HFF-Myc (cell line): ENCODE data around the gene DDX4.
"Not testable (repeated sequence)": the region's sequence is repeated elsewhere in the genome, so short reads cannot be mapped to it uniquely, and the experiment has no call there.

Source experiments
- DNase-seq: peaks from one replicate; pipeline ENCODE4 v3.0.0-alpha.2; 2011; ENCODE audit warnings: low read depth; ENCODE audit errors: extremely low read depth
- H3K4me3 ChIP-seq: replicated peaks from 2 replicates; pipeline ENCODE4 v1.5.1; 2011; ENCODE audit warnings: low read depth, mild to moderate bottlenecking, control low read depth, low read length
- TF ChIP-seq, protein P1 (sequence below): IDR thresholded peaks from 2 replicates; pipeline ENCODE4 v1.5.1; 2012; ENCODE audit warnings: mild to moderate bottlenecking, low read depth, low read length, control low read depth; ENCODE audit errors: missing control alignments

DDX4 gene

DNA sequence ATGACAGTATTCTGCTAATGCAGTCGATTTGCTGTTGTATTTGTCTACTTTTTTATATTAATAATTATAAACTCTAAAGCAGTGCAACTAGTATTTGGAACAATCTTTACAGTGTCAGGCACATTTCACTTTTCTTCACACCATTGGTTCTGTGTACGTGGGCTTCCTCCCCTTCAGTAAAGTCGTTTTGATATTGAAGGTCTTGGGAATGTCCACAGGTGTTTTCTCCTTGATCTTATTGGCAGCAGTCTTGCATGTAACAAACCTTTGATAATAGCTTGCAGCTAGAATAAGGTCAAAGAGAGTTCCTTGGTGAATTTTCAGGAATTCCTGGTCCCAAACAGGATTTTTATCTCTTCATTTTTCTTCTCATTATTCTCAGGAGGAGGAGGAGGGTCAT, 12.2 kb downstream of the DDX4 start:
- no peak overlapping the region for H3K4me3 ChIP-seq

DNA sequence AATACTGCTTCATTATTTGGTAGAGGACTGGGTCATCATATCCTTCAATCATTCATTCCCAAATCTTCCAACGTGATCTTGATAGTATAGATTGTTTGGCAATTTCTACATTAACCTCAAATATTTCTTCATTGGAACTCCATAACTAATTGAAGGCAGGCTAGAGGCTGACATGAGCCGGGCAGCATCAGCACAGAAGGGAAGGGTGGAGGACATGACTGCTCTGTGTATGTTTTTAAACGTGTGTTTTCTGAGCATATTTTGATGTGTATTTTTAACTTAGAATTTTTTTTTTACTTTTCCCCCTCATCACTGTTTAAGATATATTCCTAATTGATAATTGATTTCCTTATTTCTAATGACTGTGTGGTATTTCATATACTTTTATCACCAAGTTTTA, 12.6 kb downstream of the DDX4 start:
- TF ChIP-seq, protein P1, sequence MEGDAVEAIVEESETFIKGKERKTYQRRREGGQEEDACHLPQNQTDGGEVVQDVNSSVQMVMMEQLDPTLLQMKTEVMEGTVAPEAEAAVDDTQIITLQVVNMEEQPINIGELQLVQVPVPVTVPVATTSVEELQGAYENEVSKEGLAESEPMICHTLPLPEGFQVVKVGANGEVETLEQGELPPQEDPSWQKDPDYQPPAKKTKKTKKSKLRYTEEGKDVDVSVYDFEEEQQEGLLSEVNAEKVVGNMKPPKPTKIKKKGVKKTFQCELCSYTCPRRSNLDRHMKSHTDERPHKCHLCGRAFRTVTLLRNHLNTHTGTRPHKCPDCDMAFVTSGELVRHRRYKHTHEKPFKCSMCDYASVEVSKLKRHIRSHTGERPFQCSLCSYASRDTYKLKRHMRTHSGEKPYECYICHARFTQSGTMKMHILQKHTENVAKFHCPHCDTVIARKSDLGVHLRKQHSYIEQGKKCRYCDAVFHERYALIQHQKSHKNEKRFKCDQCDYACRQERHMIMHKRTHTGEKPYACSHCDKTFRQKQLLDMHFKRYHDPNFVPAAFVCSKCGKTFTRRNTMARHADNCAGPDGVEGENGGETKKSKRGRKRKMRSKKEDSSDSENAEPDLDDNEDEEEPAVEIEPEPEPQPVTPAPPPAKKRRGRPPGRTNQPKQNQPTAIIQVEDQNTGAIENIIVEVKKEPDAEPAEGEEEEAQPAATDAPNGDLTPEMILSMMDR: no peak
- no peak for DNase-seq
- H3K4me3 ChIP-seq: no peak overlapping the region

More for the DNA sequence above, 12.2 kb downstream of the DDX4 start:
- TF ChIP-seq, protein P1: no peak
- DNase-seq: no peak

- DNase-seq: no peak
- TF ChIP-seq, protein P1: no peak
- H3K4me3 ChIP-seq: no peak overlapping the region
These were observed 20.4 kb downstream of the DDX4 start for GRCh38 chr5:55758231-55758630.

- no peak overlapping the region for H3K4me3 ChIP-seq
- TF ChIP-seq, protein P1: no peak
- no peak for DNase-seq
These were observed 20.9 kb downstream of the DDX4 start for GRCh38 chr5:55758714-55759113.

DNA sequence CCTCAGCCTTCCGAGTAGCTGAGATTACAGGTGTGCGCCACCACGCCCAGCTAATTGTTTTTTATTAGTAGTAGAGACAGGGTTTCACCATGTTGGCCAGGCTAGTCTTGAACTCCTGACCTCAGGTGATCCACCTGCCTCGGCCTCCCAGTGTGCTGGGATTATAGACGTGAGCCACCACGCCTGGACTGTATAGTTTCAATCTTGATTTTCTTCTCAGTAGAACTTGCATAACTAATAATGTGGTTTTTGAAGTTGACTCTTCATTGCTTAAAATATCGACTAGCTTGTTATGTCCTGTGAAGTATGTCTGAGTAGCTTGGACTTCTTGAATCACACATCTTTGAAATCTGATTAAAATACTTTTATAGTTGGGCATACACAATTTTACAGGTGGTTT, 23.9 kb downstream of the DDX4 start:
- not testable (repeated sequence) for DNase-seq, H3K4me3 ChIP-seq

- no peak overlapping the region for H3K4me3 ChIP-seq
- TF ChIP-seq, protein P1: no peak
- no peak for DNase-seq
These were observed 26.0 kb downstream of the DDX4 start for GRCh38 chr5:55763746-55764420.

- H3K4me3 ChIP-seq: no peak overlapping the region
- TF ChIP-seq, protein P1: no peak
- DNase-seq: no peak
These were observed 30.4 kb downstream of the DDX4 start for GRCh38 chr5:55768279-55768678.
